Upper lobe of right lung (tissue), 1 donor: ENCODE measurements around the gene GREM2. TPM values are rescaled to one million over a fixed set of nuclear protein-coding genes. Genes with fewer than 3 reads are reported as not detected.

Experiments
- ATAC-seq: fragments of 200-7000 bp; cut with Tn5 transposase; one replicate; pipeline ENCODE4 v1.9.1; 2020; ENCODE audit warnings: mild to moderate bottlenecking, moderate library complexity
- DNase-seq: peaks from one replicate; pipeline ENCODE4 v3.0.0-alpha.2; 2020
- H3K27ac ChIP-seq: fragments of 200-600 bp; one replicate; pipeline ENCODE4 v1.8.0; 2022
- H3K27me3 ChIP-seq: fragments of 200-600 bp; one replicate; pipeline ENCODE4 v1.8.0; 2022; ENCODE audit warnings: mild to moderate bottlenecking
- H3K36me3 ChIP-seq: fragments of 200-600 bp; one replicate; pipeline ENCODE4 v1.8.0; 2022
- H3K4me1 ChIP-seq: fragments of 200-600 bp; one replicate; pipeline ENCODE4 v1.8.0; 2022
- H3K4me3 ChIP-seq: fragments of 200-600 bp; one replicate; pipeline ENCODE4 v1.8.0; 2022; ENCODE audit warnings: mild to moderate bottlenecking
- H3K9me3 ChIP-seq: fragments of 200-600 bp; one replicate; pipeline ENCODE4 v1.8.0; 2022
- CTCF ChIP-seq: fragments of 200-600 bp; IDR thresholded peaks from one replicate; pipeline ENCODE4 v1.8.0; 2022; ENCODE audit warnings: antibody characterized with exemption
- intact Hi-C: fragments of 100-400 bp; cut with DNase I; formaldehyde crosslinking; loops from one replicate; pipeline ENCODE4 v1.11.0; 2022
- total RNA-seq: library from RNA; stranded (reverse); fragmentation: NEBNext Ultra II Directional; extraction: Animal tissue kit (Norgen Biotek cat#: 25700); gene quantifications from one replicate; pipeline ENCODE4 v1.2.1, GENCODE V29; 2021
- donor health status: DM: no; HTN: yes; CAD: no; lungs with severe emphysema.

GREM2 gene
- total RNA-seq, 1 donor from 2014 or later = 0.64 TPM

- H3K4me1 ChIP-seq = no peaks in the 10 kb centered on the region
- no peak overlapping the region for H3K4me3 ChIP-seq
- no peaks in the 10 kb centered on the region for H3K9me3 ChIP-seq
- no peak for TF ChIP-seq CTCF
- DNase-seq = no peak
- no peak for ATAC-seq
- no peaks in the 10 kb centered on the region for H3K27me3 ChIP-seq
- intact Hi-C loops = no loop called here
- H3K36me3 ChIP-seq = no peaks in the 10 kb centered on the region
- no peak overlapping the region for H3K27ac ChIP-seq
These were observed 110.8 kb downstream of the GREM2 start for GRCh38 chr1:240501115-240501514.

DNA sequence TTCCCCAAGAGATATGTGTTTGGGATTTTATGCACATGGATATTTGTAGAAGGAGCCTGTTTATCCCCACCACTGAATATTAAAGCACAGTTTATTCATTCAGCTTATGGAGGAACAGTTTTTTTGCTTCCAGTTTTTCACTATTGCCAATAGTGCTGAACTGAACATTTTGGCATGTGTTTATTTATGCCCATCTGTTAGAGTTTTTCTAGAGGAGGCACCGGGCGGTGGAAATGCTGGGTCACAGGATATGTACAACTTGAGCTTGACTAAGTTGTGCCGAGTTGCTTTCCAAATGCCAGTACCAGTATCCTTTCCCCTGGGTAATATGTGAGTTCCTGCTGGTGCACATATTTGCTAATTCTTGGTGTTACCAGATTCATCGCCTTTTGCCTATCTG is 111.3 kb downstream of the GREM2 start:
- H3K4me1 ChIP-seq = no peaks in the 10 kb centered on the region
- intact Hi-C loops = no loop called here
- H3K36me3 ChIP-seq = no peaks in the 10 kb centered on the region
- H3K27ac ChIP-seq = no peak overlapping the region
- DNase-seq (no peak), ATAC-seq (no peak)
- H3K9me3 ChIP-seq = no peaks in the 10 kb centered on the region
- no peak for TF ChIP-seq CTCF
- no peaks in the 10 kb centered on the region for H3K27me3 ChIP-seq
- no peak overlapping the region for H3K4me3 ChIP-seq

DNA sequence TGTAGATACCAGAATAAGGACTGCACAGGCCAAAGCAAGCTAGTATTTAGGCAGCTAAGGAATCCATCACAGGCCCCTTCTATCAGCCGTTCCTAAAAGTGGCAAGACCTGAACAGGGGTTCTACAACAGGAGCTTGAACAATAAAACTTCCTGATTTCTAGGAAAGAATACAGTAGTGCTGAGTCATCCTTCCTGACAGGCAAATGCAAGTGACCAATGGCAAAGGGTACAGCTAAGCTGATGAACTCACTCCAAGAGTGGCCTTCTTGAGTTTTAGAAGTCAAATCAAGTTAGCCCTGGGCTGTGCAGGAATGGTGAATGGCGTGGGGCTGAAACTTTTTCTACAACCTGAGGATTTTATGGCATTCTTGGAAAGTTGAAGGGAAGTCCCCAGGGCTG is 112.9 kb downstream of the GREM2 start:
- peak; percentile 44 for ATAC-seq
- TF ChIP-seq CTCF = no peak
- no peak overlapping the region for H3K4me3 ChIP-seq

DNA sequence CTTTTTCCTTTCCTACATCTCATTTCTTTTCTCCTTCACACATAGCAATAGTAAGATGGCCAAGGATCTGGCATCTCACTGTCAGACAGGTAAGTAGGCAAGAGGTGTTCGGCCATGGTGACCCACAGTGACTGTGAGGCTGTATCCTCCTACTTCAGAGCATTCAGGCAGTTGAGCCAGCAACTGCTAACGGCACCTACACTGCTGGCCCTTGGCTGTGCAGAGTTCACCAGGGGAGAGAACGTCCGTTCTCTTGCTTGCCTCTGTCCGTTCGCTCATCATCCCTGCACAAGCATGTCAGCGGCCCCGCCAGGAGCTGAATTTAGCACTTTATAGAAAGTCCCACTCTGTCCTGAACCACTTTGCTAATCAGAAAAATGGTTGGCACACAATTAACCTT is 113.6 kb downstream of the GREM2 start:
- no peaks in the 10 kb centered on the region for H3K9me3 ChIP-seq
- ATAC-seq (peak; percentile 10), DNase-seq (no peak)
- no peak overlapping the region for H3K4me3 ChIP-seq
- no peak overlapping the region for H3K27ac ChIP-seq
- no peak for TF ChIP-seq CTCF
- no peaks in the 10 kb centered on the region for H3K36me3 ChIP-seq
- H3K4me1 ChIP-seq = no peaks in the 10 kb centered on the region
- intact Hi-C loops = no loop called here
- no peaks in the 10 kb centered on the region for H3K27me3 ChIP-seq

More for the DNA sequence above, 112.9 kb downstream of the GREM2 start:
- Histone ChIP-seq H3K36me3 (no peaks in the 10 kb centered on the region), H3K9me3 (no peaks in the 10 kb centered on the region), H3K27ac (no peak overlapping the region), H3K27me3 (no peaks in the 10 kb centered on the region), H3K4me1 (no peaks in the 10 kb centered on the region)
- no peak for DNase-seq
- intact Hi-C loops = no loop called here

- H3K27ac ChIP-seq = no peak overlapping the region
- intact Hi-C loops = no loop called here
- TF ChIP-seq CTCF = no peak
- no peaks in the 10 kb centered on the region for H3K36me3 ChIP-seq
- H3K4me3 ChIP-seq = no peak overlapping the region
- H3K4me1 ChIP-seq = no peaks in the 10 kb centered on the region
- H3K9me3 ChIP-seq = no peaks in the 10 kb centered on the region
- ATAC-seq (no peak), DNase-seq (no peak)
- H3K27me3 ChIP-seq = no peaks in the 10 kb centered on the region
These were observed 114.0 kb downstream of the GREM2 start for GRCh38 chr1:240497908-240498307.

GRCh38 chr1:240496941-240497340 is 115.0 kb downstream of the GREM2 start:
- Histone ChIP-seq H3K36me3 (no peaks in the 10 kb centered on the region), H3K27me3 (no peaks in the 10 kb centered on the region), H3K9me3 (no peaks in the 10 kb centered on the region), H3K4me1 (no peaks in the 10 kb centered on the region), H3K4me3 (no peak overlapping the region), H3K27ac (no peak overlapping the region)
- DNase-seq (no peak), ATAC-seq (no peak)
- intact Hi-C loops = no loop called here
- TF ChIP-seq CTCF = no peak
